HepG2 (cell line): ENCODE results near the gene CCDC88B.

Source experiments
- ATRX ChIP-seq: sonication (generic); formaldehyde crosslinking; IDR thresholded peaks from 2 replicates; pipeline ENCODE4 v1.4.0; 2020; ENCODE audit warnings: missing genetic modification reagents, borderline replicate concordance
- FOXJ3 ChIP-seq: sonication (generic); formaldehyde crosslinking; IDR thresholded peaks from 2 replicates; pipeline ENCODE4 v1.4.0; 2020; ENCODE audit warnings: missing genetic modification reagents, mild to moderate bottlenecking, borderline replicate concordance
- GABPA ChIP-seq, 2 experiments: IDR thresholded peaks; 2 replicates each; pipeline ENCODE4 v1.6.1; 2011 to 2016; ENCODE audit warnings: low read depth in 2 of 2, low read length in 1 of 2, missing biosample characterization in 1 of 2, missing genetic modification characterization in 1 of 2
- KLF9 ChIP-seq: IDR thresholded peaks from 2 replicates; pipeline ENCODE4 v1.6.1; 2016; ENCODE audit warnings: low read depth
- ZNF17 ChIP-seq: sonication (generic); formaldehyde crosslinking; IDR thresholded peaks from 2 replicates; pipeline ENCODE4 v1.5.0; 2020; ENCODE audit warnings: mild to moderate bottlenecking, missing genetic modification reagents
- ZNF724P ChIP-seq: sonication (generic); formaldehyde crosslinking; IDR thresholded peaks from 2 replicates; pipeline ENCODE4 v1.8.0; 2022; ENCODE audit warnings: missing genetic modification reagents, borderline replicate concordance
- TF ChIP-seq, protein P1 (sequence below): sonication (generic); formaldehyde crosslinking; IDR thresholded peaks from 2 replicates; pipeline ENCODE4 v1.5.0; 2020; ENCODE audit warnings: mild to moderate bottlenecking, missing genetic modification reagents, moderate library complexity

DNA sequence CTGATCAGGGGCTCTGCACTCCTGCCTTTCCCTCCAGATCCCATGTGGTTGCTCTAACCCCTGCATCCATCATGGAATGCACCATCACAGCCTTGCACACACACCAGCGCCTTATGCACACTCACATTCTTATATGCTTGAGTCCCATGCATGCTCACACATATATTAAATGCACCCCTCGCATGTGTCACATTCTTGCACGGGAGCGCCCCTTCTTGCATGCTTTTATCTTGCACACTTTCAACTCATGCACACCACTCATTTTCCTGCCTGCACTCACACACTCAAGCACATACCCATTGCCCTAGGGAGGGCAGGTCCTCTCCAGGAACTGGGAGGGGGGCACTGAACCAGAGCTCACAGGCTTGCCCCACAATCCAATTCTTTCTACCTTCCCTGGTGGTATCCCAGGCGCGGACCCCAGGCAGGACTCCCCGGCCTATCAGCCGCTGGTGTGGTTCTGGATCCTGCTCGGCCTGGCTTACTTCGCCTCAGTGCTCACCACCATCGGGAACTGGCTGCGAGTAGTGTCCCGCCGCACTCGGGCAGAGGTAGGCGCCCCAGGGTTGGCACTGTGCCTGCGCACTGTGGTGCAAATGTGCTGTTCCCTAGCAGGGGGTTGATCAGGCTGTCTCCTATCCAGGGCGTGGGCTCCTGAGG, 42.2 kb upstream of the CCDC88B start:
- no peak for TF ChIP-seq ZNF17
- no peak for TF ChIP-seq GABPA (IDR thresholded peaks at IDR 0.05; ENCODE audit: low read depth, low read length)
- no peak for TF ChIP-seq GABPA (CRISPR knock-in tag; IDR thresholded peaks at IDR 0.05; ENCODE audit: low read depth)
- TF ChIP-seq ATRX (CRISPR knock-in tag) = no peak
- TF ChIP-seq FOXJ3 (CRISPR knock-in tag) = no peak
- TF ChIP-seq, protein P1, sequence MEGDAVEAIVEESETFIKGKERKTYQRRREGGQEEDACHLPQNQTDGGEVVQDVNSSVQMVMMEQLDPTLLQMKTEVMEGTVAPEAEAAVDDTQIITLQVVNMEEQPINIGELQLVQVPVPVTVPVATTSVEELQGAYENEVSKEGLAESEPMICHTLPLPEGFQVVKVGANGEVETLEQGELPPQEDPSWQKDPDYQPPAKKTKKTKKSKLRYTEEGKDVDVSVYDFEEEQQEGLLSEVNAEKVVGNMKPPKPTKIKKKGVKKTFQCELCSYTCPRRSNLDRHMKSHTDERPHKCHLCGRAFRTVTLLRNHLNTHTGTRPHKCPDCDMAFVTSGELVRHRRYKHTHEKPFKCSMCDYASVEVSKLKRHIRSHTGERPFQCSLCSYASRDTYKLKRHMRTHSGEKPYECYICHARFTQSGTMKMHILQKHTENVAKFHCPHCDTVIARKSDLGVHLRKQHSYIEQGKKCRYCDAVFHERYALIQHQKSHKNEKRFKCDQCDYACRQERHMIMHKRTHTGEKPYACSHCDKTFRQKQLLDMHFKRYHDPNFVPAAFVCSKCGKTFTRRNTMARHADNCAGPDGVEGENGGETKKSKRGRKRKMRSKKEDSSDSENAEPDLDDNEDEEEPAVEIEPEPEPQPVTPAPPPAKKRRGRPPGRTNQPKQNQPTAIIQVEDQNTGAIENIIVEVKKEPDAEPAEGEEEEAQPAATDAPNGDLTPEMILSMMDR (CRISPR knock-in tag) = no peak
- TF ChIP-seq KLF9 (CRISPR knock-in tag) = no peak
- no peak for TF ChIP-seq ZNF724P (CRISPR knock-in tag)
